Peyer's patch (tissue), 4 donors: ENCODE results near the gene S100A3.
"Not testable (repeated sequence)": the region's sequence is repeated elsewhere in the genome, so short reads cannot be mapped to it uniquely, and the experiment has no call there.

Source experiments
- CTCF ChIP-seq, 6 experiments: fragments of 450-650 bp in 4 of 6; fragments of 200-600 bp in 2 of 6; sonication (generic) in 1 of 6; IDR thresholded peaks; one replicate each; pipeline ENCODE4 v1.5.1; 2017 to 2019; ENCODE audit warnings: antibody characterized with exemption in 6 of 6, mild to moderate bottlenecking in 3 of 6, moderate library complexity in 1 of 6
- POLR2A ChIP-seq, 2 donors: fragments of 450-650 bp; IDR thresholded peaks; one replicate each; pipeline ENCODE4 v1.5.1; 2017; ENCODE audit warnings: antibody characterized with exemption in 2 of 2, mild to moderate bottlenecking in 2 of 2, moderate library complexity in 2 of 2

- not testable (repeated sequence) for TF ChIP-seq CTCF, POLR2A (IDR thresholded peaks at IDR 0.05)
Observed at GRCh38 chr1:153522353-153523048, 26.6 kb downstream of the S100A3 start.
